COLO829 (cell line): ENCODE results near the gene MAGOH.
"Not testable (repeated sequence)": the region's sequence is repeated elsewhere in the genome, so short reads cannot be mapped to it uniquely, and the experiment has no call there.

ENCODE experiments used
- DNase-seq: peaks from one replicate; pipeline ENCODE4 v3.0.0; 2012; ENCODE audit warnings: low spot score

MAGOH gene

DNA sequence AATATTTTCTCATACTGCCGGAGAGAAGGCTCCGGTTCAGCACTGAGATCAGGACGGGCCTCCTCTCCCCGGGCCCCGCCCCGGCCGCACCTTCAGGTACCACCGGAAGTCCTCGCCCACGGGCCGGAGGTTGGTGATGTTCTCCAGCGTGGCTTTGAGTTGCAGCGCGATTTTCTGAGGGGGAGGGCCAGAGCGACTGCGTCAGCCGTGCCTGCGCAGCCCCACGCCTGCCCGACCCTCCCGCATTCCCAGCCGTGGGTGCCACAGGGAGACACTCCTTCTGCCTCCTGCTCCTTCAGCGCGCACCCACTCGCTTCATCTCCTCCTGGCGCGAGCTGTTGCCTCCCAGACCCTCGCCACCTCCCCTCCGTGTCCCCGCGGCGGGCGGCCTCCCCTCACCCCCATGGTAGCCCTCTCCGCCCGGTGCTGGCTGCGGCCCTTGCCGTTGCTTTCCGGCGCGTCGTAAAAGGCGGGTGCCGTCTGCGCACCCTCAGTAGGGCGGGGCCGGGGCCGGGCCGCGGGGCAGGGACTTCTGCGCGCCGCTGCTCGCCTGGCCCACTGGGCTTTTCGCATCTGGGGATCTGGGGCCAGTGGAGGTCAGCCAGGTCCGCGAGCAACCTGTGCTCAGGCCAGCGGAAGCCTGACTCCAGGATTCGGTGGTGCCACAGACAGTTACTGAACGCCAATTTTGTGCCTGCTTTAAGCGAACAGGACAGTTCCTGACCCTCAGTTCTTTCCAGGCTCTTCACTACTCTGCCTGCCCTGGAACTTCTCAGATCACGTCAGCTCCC lies 18.0 kb downstream of the MAGOH start, which contains the start of gene CZIB:
Gene CZIB (minus strand): TSS at position 464 of the 791 bp plus-strand sequence. CDS start 59 bp downstream, at position 405.
- DNase-seq: peak; percentile 64

DNA sequence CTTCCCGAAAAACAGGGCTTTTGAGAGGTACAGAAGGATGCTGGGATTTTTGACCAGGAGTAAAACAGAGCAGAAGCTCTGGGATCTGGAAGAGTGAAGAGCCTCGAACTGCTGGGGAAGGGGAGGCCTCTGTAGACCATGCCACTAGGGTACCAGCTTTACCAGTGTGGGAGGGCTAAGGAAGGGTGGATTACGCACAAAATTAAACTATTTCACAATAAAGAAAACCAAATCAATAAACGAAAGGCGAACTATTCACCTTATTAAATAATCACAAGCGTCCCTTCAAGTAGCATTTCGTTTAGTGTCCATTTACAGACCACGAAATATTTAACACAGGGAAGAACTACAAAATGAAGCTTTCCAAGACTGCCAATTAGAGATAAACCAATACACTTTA lies 18.6 kb downstream of the MAGOH start:
- no peak for DNase-seq

DNA sequence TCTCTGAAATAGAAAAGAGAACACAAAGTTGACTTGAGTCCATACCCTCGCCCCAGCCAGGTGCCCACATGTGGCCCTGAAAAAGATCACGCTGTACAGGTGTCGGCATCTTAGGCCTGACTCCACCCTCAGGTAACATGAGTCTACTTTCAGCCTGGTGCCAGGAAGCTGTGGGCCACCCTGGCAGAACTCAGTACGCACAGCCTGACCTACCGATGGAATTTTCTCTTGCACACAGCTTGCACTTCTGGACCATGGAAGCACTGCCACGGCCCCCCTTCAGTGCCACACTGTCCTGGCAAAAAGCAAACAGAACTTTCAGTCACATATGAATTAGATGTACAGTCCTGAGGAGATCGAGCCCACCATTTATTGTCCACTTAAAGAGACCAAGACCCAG lies 20.1 kb downstream of the MAGOH start:
- no peak for DNase-seq

DNA sequence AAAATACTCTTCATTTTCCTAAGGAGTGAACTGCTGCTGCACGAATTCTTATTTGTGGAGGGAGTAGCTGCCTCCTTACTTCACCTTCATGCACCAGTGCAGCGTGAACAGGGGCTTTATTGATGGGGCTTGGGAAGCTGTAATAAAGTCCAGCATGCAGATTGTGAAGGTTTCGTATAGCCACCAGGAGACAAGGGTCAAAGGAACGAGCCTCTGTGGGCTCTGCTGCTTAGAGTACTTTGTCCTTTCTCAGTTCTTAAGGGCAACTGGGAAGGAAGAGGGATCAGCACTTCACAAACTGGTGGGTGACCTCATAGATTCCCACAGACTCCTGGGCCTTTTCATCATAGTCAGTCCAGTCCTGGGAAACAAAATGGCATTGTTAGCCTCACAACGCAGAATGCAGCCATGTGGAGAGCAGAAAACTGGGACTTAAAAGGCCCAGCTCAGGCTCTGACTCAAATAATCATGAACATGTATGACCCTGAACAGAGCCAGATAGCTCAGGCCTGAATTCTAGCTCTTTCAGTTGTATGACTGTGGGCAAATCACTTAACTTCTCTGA lies 23.9 kb downstream of the MAGOH start:
- DNase-seq: no peak

DNA sequence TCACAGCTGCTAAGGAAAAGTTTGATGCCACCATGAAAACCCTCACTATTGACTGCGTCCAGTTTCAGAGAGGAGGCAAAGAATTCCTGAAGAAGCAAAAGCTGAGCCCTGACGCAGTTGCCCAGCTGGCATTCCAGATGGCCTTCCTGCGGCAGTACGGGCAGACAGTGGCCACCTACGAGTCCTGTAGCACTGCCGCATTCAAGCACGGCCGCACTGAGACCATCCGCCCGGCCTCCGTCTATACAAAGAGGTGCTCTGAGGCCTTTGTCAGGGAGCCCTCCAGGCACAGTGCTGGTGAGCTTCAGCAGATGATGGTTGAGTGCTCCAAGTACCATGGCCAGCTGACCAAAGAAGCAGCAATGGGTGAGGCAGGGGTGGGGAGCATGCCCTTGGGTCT lies 27.4 kb downstream of the MAGOH start:
- DNase-seq: no peak

DNA sequence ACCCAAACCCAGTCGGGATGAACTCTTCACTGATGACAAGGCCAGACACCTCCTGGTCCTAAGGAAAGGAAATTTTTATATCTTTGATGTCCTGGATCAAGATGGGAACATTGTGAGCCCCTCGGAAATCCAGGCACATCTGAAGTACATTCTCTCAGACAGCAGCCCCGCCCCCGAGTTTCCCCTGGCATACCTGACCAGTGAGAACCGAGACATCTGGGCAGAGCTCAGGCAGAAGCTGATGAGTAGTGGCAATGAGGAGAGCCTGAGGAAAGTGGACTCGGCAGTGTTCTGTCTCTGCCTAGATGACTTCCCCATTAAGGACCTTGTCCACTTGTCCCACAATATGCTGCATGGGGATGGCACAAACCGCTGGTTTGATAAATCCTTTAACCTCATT lies 28.0 kb downstream of the MAGOH start:
- DNase-seq: no peak

DNA sequence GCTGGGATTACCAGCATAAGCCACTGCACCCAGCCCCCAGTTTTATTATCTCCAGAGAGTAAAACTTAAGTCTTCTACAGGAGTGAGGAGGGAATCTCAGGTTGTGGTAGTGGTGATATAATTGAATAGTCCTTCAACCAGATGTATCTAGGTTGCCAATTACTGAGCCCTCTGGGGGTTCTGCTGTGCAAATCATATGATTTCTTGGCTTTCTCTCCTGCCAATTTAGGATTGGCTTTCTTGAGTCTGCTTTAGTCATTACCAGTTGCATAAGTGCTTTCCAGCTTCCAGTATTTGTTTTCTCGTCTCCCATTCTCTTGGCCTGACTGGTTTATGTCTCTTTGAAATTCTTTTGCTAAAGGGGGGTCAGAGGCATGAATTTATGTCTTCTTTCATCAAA lies 30.6 kb downstream of the MAGOH start:
- no peak for DNase-seq

DNA sequence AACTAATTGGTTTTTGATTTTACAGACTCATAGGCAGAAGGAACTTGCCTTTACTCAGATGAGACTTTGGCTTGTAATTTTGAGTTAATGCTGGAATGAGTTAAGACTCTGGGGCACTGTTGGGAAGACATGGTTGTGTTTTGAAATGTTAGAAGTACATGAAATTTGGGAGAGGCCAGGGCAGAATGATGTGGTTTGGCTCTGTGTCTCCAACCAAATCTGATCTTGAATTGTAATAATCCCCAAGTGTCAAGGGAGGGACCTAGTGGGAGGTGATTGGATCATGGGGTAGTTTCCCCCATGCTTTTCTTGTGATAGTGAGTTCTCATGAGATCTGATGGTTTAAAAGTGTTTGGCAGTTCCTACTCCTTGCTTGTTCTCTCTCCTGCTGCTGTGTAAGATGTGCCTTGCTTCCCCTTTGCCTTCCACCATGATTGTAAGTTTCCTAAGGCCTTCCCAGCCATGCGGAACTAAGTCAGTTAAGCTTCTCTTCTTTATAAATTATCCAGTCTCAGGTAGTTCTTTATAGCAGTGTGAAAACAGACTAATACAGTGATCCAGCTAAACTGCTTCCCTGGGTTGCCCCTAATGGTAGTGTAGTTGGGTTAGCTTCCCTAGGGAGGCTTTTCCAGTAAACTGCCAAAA lies 31.5 kb downstream of the MAGOH start:
- DNase-seq: no peak

DNA sequence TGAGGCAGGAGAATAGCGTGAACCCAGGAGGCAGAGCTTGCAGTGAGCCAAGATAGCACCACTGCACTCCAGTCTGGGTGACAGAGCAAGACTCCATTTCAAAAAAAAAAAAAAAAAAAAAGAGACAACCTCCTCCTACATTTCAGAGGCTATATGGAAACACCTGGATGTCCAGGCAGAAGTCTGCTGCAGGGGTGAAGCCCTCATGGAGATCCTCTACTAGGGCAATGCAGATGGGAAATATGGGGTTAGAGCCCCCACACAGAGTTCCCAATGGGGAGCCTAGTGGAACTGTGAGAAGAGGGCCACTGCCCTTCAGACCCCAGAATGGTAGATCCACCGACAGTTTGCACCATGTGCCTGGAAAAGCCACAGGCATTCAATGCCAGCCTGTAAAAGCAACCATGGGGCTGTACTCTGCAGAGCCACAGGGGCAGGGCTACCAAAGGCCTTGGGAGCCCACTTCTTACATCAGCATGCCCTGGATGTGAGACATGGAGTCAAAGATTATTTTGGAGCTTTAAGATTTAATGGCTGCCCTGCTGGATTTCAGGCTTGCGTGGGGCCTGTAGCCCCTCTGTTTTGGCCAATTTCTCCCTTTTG lies 32.1 kb downstream of the MAGOH start:
- DNase-seq: not testable (repeated sequence)

DNA sequence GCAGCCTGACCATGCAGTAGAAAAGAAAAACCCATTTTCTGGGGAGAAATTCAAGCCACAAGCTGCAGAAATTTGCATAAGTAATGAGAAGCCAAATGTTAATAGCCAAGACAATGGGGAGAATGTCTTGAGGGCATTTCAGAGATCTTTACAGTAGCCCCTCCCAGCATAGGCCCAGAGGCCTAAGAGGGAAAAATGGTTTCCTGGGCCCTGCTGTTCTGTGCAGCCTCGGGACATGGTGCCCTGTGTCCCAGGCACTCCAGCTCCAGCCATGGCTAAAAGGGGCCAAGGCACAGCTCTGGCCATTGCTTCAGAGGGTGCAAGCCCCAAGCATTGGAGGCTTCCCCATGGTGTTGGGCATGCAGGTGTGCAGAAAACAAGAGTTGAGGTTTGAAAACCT lies 32.8 kb downstream of the MAGOH start:
- not testable (repeated sequence) for DNase-seq

DNA sequence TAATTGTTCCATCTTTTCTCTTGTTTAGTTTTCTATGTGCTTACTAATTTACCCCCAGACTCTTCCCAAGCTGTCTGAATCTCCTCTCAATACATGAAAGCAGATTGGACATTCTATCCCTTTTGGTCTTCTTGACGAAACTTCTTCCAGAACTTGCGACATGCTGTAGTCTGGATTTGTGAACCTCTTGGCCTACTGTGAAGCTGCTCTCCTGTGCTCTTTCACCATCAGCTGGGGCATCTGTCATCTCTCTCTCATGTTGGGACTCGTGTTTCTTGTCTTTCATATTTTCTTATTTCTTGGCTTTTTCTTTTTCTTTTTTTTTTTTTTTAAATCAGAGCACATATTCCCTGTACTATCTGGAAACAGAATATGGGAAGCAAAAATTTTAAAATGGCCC lies 34.9 kb downstream of the MAGOH start:
- DNase-seq: no peak

DNA sequence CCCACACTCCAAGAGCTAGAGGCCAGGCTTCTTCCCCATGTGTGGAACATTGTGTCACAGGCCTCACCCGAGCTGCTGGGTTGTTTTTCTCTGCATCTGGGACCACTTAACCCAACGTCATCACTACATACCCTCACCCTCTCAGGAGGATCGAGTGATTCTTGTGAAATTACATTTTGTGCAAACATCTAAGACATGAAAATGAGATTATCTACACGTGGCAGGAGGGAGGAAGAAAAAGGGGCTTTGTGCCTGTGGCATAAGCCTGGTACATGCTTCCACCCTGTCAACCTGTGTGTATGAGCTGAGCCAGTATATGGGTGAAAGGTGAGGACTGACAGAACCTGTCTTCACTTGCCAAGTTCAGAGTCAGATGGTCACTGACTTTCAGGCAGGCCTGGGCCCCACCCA lies 40.1 kb downstream of the MAGOH start:
- no peak for DNase-seq

DNA sequence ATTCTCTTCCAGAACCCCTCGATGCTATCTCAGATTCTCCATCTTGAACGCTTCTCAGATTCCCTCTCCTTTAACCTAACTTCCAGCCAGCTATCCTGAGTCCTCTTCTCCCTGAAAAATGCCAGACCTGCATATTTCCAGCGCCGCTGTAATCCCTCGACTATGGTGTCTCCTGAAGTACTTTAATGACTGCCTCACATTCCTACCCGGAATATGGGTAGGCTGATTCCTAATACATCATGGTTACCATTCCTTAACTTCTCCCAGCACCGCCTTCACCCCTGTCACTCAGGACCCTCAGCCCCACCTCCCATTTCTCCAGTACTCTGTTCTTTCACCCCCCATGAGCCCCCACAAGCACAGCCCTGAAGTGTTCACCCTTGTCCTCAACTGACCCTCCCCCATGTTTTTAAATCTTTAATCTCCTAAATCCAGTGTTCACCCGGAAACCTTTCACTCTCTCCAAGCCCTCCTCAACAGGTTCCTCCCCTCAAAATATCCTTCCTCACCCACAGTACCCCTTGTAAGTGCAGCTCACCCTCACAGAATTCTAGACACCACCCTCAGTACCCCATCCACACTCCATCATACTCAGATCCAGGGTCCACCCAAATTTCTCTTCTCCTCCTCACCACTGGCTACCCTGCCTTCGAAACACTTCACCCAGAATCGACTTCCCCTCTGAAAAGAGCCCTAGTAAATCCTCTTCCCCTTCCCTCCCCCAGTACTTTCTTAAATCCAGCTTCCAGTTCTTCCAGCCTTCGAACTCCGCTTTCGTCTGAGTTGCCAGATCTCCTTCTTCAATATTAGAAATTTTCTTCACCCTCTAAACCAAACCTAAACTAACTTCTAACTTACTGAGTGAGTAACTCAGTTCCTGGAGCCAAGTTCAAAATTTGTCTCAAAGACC lies 40.8 kb downstream of the MAGOH start:
- DNase-seq: peak; percentile 16

DNA sequence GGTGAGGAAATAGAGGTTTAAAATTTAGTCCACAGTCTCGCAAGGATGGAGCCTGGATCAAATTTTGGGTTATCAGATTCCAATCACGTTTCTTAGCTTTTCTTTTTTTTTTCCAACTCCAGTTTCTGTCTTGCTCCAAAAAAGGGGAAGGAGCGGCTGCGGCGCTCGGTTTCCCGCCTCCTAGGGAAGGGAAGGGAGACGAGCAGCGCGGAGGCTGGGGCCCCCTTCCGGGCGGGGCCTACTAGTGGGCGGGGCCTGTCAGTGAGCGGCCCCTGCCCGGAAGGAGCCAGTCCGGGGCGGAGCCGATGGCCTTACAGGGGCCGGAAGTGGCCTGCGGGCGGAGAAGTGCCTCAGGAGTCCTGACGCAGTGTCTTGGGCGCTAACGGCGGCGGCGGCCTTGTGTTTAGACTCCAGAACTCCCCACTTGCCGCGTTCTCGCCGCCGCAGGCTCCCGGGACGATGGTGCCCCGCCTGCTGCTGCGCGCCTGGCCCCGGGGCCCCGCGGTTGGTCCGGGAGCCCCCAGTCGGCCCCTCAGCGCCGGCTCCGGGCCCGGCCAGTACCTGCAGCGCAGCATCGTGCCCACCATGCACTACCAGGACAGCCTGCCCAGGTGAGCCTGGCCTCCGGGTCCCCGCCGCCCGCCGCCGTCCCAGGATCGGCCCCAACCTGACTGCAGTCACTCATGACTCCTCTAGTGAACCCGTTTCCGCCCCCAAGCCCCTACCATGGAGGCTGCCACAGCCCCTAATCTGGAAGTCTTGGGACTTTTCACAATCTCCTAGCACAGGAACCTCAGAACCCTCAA lies 41.6 kb downstream of the MAGOH start, which contains the start of gene CPT2:
Gene CPT2 (plus strand): TSS at position 340 of the 806 bp plus-strand sequence. CDS start 120 bp downstream, at position 460.
- DNase-seq: peak; percentile 93

DNA sequence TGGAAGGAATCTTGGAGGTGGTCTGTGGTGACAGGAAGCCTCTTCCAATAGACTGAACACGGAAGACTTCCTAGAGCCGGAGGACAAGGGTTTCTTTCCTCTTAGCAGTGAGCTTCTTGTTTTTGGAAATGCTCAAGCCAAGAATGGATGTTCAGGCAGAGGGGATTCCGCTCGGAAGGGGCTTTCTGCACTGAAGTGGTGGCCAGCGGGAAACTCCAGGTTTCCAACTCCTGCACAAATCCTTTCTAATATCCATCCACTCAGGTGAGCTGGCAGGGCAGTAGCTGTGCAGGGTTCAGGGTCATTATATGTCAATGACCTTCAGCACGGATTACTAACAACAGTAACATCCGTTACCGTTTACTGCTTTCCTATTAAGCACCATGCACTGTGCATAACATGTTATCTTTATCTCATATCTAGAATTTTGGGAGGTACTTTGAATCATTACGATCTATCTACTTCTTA lies 42.3 kb downstream of the MAGOH start:
- peak; percentile 8 for DNase-seq

DNA sequence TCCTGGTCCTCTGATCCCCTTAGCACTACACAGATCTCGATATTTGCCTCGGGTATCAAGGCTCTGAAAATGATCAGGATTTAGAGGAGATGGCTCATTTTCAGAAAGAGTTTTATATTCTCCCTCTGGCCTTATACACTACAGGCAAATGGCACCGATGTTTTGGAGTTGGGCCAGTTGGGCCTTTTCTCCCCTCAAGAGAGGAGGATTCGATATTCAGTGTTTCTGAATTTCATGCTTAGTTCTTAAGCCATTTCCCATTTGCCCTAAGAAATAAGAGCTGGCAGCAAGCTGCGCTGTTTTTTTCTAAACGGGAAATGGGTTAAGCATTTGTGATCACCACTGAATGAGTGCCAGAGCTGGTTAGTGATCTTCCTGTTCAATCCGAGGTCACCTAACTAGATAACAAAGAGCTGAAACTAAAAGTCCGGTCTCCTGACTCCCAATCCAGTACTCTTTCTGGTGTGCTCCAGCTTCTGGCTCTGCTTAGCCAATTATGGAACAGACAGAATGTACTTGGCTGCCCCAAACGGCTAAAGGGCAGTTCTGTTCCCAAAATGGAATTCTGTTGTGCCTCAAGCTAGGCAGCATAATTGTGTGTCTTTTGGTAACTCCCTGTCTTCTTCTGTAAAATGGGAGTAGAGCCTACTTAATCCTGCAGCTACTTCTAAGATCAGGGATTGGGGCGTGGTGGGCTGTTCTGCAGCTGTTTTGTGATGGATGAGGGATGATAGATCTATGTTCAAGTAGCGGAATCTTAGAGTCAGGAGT lies 42.9 kb downstream of the MAGOH start:
- DNase-seq: no peak

DNA sequence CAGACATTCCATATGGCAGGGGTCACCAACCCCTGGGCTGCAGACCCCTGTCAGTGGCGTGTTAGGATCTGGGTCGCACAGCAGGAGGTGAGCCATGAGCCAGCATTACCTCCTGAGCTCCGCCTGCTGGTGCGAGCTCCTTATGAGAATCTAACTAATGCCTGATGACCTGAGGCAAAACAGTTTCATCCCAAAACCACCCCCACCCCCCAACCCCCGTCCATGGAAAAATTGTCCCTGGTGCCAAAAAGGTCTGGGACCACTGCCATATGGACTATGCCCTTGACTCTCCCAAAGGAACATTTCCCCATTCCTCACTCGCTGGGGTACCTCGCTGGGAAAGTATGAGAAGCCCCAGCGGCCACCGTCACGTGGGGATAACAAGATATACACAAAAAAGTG lies 48.1 kb downstream of the MAGOH start:
- no peak for DNase-seq

DNA sequence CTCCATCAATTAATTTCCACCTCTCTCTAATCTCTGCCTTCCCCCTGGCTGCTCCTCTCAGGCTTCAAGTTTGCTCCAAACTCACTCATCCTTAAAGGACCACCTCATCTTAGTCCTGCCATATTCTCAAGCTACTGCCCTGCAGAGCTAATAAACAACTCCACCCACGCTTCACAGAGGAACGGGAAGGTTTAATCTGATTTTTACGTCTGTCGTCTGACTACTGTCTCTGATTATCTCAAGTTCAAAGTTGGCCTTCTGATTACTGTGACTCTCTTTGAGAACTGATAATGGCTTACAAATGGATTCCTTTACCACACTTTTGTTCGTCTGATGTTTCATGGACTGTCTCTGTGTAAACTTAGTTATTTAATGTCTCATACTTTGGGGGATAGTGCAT lies 49.3 kb downstream of the MAGOH start:
- DNase-seq: no peak

DNA sequence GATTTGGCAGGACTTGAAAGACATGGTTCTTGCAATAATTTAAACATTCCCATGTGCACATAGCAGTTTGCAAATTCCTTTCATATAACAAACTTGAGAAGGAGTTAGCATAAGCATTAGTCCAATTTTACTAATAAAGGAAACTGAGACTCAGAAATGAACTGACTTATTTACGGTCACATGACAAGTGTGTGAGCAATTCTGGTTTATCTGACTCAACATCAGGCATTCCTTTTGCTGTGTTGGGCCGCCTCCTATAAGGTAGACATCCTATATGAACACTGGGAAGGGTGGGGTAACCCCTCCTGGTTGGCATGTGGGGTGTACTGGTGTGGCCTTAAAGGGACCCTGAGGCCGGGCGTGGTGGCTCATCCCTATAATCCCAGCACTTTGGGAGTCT lies 50.2 kb downstream of the MAGOH start:
- DNase-seq: no peak

DNA sequence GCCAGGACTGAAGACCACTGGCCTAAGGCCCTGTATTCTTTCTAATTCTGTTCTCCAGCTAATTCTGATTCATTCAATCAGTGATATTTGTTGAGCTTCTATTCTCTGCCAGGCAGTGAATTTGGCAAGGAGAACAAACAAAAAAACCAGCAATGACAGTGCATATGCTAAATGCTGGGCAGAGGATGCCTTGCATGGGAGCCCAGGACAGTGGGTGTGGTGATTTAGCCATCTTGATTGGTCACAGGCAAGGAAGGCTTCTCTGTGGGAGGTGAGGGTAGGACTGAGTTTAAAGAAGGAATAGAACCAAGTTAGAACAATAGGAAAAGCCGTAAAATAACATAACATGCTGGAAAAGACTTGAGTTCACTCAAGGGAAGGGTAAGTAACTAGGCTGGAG lies 50.9 kb downstream of the MAGOH start:
- DNase-seq: no peak
